Heart right ventricle (tissue), 16 donors: Measurements from ENCODE around the gene NUSAP1. TPM values are rescaled to one million over a fixed set of nuclear protein-coding genes. Genes with fewer than 3 reads are reported as not detected.

Experiments
- ATAC-seq, 8 donors: fragments of 200-7000 bp; cut with Tn5 transposase; one replicate each; pipeline ENCODE4 v1.9.1; 2020; ENCODE audit warnings: mild to moderate bottlenecking in 8 of 8, moderate library complexity in 8 of 8, moderate number of reproducible peaks in 1 of 8
- DNase-seq, 2 donors: peaks; one replicate each; pipeline ENCODE4 v3.0.0-alpha.2; 2020
- H3K27ac ChIP-seq, 10 donors: fragments of 200-600 bp; sonication (generic) in 2 of 10; one replicate each; pipeline versions ENCODE4 v1.5.0 to v1.8.0; 2020 to 2022; ENCODE audit warnings: mild to moderate bottlenecking in 3 of 10
- H3K27me3 ChIP-seq, 7 donors: fragments of 200-600 bp; one replicate each; pipeline ENCODE4 v1.8.0; 2021 to 2022; ENCODE audit warnings: mild to moderate bottlenecking in 2 of 7
- H3K36me3 ChIP-seq, 9 donors: fragments of 200-600 bp; sonication (generic) in 1 of 9; one replicate each; pipeline versions ENCODE4 v1.5.0 to v1.8.0; 2020 to 2022; ENCODE audit warnings: mild to moderate bottlenecking in 2 of 9
- H3K4me1 ChIP-seq, 9 donors: fragments of 200-600 bp; sonication (generic) in 1 of 9; one replicate each; pipeline versions ENCODE4 v1.5.0 to v1.8.0; 2020 to 2022; ENCODE audit warnings: mild to moderate bottlenecking in 4 of 9
- H3K4me3 ChIP-seq, 10 donors: fragments of 200-600 bp; sonication (generic) in 2 of 10; one replicate each; pipeline versions ENCODE4 v1.5.0 to v1.8.0; 2020 to 2022; ENCODE audit warnings: mild to moderate bottlenecking in 7 of 10, moderate library complexity in 2 of 10
- H3K9me3 ChIP-seq, 11 donors: fragments of 200-600 bp in 10 of 11; sonication (generic) in 2 of 11; one replicate each; pipeline versions ENCODE4 v1.5.0 to v1.8.0; 2013 to 2022; ENCODE audit warnings: mild to moderate bottlenecking in 2 of 11, control low read depth in 1 of 11, moderate library complexity in 1 of 11
- WGBS, 2 donors: extraction: QIAGEN DNeasy Blood & Tissue Kit; methylation state at CpG; one replicate each; pipeline ENCODE4 v1.1.7; 2013; ENCODE audit warnings: inconsistent platforms in 1 of 2; 5-methylcytosine and 5-hydroxymethylcytosine counted together
- intact Hi-C, 10 donors: fragments of 100-400 bp; cut with DNase I; formaldehyde crosslinking; loops; one replicate each; pipeline versions ENCODE4 v1.11.1 to v1.14.2; 2022
- polyA plus RNA-seq, 2 donors: library from polyadenylated mRNA; stranded (reverse); fragments of 200-250 nt; gene quantifications; one replicate each; pipeline ENCODE4 v1.2.3, GENCODE V29; 2013
- total RNA-seq, 10 donors: library from RNA; stranded (reverse); fragmentation: NEBNext Ultra II Directional in 3 of 10; extraction: Animal tissue kit (Norgen Biotek cat#: 25700) in 3 of 10; gene quantifications; one replicate each; pipeline versions ENCODE4 v1.2.1 to v1.2.4, GENCODE V29; 2021 to 2023
- TF ChIP-seq, protein P1 (sequence below), 9 donors: fragments of 200-600 bp; sonication (generic) in 2 of 9; IDR thresholded peaks; one replicate each; pipeline versions ENCODE4 v1.5.0 to v1.8.0; 2021 to 2022; ENCODE audit warnings: antibody characterized with exemption in 9 of 9, mild to moderate bottlenecking in 5 of 9, moderate library complexity in 1 of 9
- donor health status: Arrhythmogenic right ventricular cardiomyopathy.
- donor health status: ischemic (EF 13 %, LVEDD 7.1; RV severe dilation, severe dysfunction).
- donor health status: healthy with polysubstance abuse.
- donor health status: DM: no; HTN: yes; CAD: no.
- donor health status: DM: no; HTN: no; CAD: no.
- donor health status: ischemic (EF 25% LVEDD 6.9; RV normal size, moderate dysfunction).
- donor health status: ischemic (EF 25% LVEDD 5.7; RV mildly dilated, moderate dysfunction).
- donor health status: healthy.
- donor health status: DM: yes; HTN: yes; CAD: no.
- donor health status: Ischemic cardiomyopathy.
- donor health status: ischemic (EF 35%, LVEDD 5.7; RV mildly dilated, moderate dysfunction).
- donor health status: nonischemic (EF 11% LVEDD 7.7; RV severe dilation, severe dysfunction).
- donor health status: DM: yes; HTN: yes; CAD: no.
- donor health status: PGD.
- donor health status: ischemic (EF 29% LVEDD 5.4; RV normal size, mild dysfunction).
- donor health status: nonischemic (EF 23%, LVEDD 6.1; RV moderate dilation, normal function).

NUSAP1 gene
- total and polyA plus RNA-seq, 12 donors: 0.66 to 16.6 (median 1.2) TPM

- 83 to 87% methylated on average over 2 of the region's 2 CpGs for WGBS, 2 donors
- no peak for DNase-seq
- no peaks in the 10 kb centered on the region for H3K9me3 ChIP-seq
- peak in 2 of 8 donors; percentile 16 to 68 for ATAC-seq
- no peaks in the 10 kb centered on the region for H3K36me3 ChIP-seq
- H3K27me3 ChIP-seq: no peaks in the 10 kb centered on the region
- TF ChIP-seq, protein P1, sequence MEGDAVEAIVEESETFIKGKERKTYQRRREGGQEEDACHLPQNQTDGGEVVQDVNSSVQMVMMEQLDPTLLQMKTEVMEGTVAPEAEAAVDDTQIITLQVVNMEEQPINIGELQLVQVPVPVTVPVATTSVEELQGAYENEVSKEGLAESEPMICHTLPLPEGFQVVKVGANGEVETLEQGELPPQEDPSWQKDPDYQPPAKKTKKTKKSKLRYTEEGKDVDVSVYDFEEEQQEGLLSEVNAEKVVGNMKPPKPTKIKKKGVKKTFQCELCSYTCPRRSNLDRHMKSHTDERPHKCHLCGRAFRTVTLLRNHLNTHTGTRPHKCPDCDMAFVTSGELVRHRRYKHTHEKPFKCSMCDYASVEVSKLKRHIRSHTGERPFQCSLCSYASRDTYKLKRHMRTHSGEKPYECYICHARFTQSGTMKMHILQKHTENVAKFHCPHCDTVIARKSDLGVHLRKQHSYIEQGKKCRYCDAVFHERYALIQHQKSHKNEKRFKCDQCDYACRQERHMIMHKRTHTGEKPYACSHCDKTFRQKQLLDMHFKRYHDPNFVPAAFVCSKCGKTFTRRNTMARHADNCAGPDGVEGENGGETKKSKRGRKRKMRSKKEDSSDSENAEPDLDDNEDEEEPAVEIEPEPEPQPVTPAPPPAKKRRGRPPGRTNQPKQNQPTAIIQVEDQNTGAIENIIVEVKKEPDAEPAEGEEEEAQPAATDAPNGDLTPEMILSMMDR (IDR thresholded peaks at IDR 0.05): no peak
- intact Hi-C loops: no loop called here
- H3K27ac ChIP-seq: peak overlapping the region in 1 of 10 donors; percentile 26
- peaks cover 0 to 22% (median 0%) of the 10 kb centered on the region in 9 donors for H3K4me1 ChIP-seq
- H3K4me3 ChIP-seq: no peak overlapping the region
These were observed 75.6 kb downstream of the NUSAP1 start for GRCh38 chr15:41408234-41408641.

- Histone ChIP-seq H3K27me3 (no peaks in the 10 kb centered on the region), H3K4me1 (peaks cover under 1 to 27% (median 6%) of the 10 kb centered on the region in 9 donors), H3K4me3 (no peak overlapping the region), H3K9me3 (no peaks in the 10 kb centered on the region), H3K36me3 (no peaks in the 10 kb centered on the region), H3K27ac (no peak overlapping the region)
- TF ChIP-seq, protein P1 (IDR thresholded peaks at IDR 0.05): no peak
- intact Hi-C loops: no loop called here
- DNase-seq (no peak), ATAC-seq (no peak)
- 82 to 93% methylated on average over 2 of the region's 2 CpGs for WGBS, 2 donors
These were observed 78.3 kb downstream of the NUSAP1 start for GRCh38 chr15:41411031-41411430.

DNA sequence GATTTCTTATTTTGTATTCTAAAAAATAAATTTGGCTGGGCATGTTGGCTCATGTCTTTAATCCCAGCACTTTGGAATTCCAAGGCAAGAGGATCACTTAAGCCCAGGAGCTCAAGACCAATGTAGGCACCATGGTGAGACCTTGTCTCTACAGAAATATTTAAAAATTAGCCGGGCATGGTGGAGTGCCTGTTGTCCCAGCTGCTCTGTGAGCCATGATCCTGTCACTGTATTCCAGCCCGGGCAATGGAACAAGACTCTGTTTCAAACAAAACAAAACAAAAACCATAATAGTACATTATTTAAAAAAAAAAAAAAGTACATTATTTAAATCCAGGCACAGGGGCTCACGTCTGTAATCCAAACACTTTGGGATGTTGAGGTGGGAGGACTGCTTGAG is 78.8 kb downstream of the NUSAP1 start:
- DNase-seq (no peak), ATAC-seq (no peak)
- no peak overlapping the region for H3K27ac ChIP-seq
- peaks cover 4 to 31% (median 8%) of the 10 kb centered on the region in 9 donors for H3K4me1 ChIP-seq
- no peaks in the 10 kb centered on the region for H3K9me3 ChIP-seq
- H3K36me3 ChIP-seq: no peaks in the 10 kb centered on the region
- TF ChIP-seq, protein P1 (IDR thresholded peaks at IDR 0.05): no peak
- no peaks in the 10 kb centered on the region for H3K27me3 ChIP-seq
- intact Hi-C loops: no loop called here
- WGBS, 2 donors: 86 to 93% methylated on average over 3 of the region's 3 CpGs
- H3K4me3 ChIP-seq: no peak overlapping the region

GRCh38 chr15:41416128-41416741 is 83.6 kb downstream of the NUSAP1 start:
- H3K36me3 ChIP-seq: no peaks in the 10 kb centered on the region
- peak overlapping the region; percentile 81 to 100 (median 92) for H3K4me3 ChIP-seq
- TF ChIP-seq, protein P1 (IDR thresholded peaks at IDR 0.05): no peak
- no peak for DNase-seq
- peak in 7 of 8 donors; percentile 4 to 51 (median 43) for ATAC-seq
- intact Hi-C loops: loop anchor here in 1 of 10 donors (2.0 kb wide), 1 partner anchor 83 kb away; the partner anchor contains the start of genes NUSAP1 and OIP5
- peak overlapping the region; percentile 9 to 93 (median 88) for H3K27ac ChIP-seq
- 36% methylated on average over 20 of the region's 20 CpGs for WGBS, 2 donors
- no peaks in the 10 kb centered on the region for H3K27me3 ChIP-seq
- peaks cover 10 to 44% (median 31%) of the 10 kb centered on the region in 9 donors for H3K4me1 ChIP-seq
- H3K9me3 ChIP-seq: no peaks in the 10 kb centered on the region
